IPS-11a (cell line): ENCODE results near the gene YWHAH.
"Not testable (repeated sequence)": the region's sequence is repeated elsewhere in the genome, so short reads cannot be mapped to it uniquely, and the experiment has no call there.

Experiments
- H3K4me3 ChIP-seq: one replicate; pipeline ENCODE4 v1.5.1; 2013; ENCODE audit warnings: low read depth, low read length, control low read depth

Gene YWHAH

GRCh38 chr22:31977939-31978338 lies 33.6 kb downstream of the YWHAH start:
- H3K4me3 ChIP-seq = no peak overlapping the region

- H3K4me3 ChIP-seq = no peak overlapping the region
Measured at GRCh38 chr22:31980628-31981027, 36.3 kb downstream of the YWHAH start.

- H3K4me3 ChIP-seq = not testable (repeated sequence)
Measured at GRCh38 chr22:31981976-31982375, 37.6 kb downstream of the YWHAH start.

DNA sequence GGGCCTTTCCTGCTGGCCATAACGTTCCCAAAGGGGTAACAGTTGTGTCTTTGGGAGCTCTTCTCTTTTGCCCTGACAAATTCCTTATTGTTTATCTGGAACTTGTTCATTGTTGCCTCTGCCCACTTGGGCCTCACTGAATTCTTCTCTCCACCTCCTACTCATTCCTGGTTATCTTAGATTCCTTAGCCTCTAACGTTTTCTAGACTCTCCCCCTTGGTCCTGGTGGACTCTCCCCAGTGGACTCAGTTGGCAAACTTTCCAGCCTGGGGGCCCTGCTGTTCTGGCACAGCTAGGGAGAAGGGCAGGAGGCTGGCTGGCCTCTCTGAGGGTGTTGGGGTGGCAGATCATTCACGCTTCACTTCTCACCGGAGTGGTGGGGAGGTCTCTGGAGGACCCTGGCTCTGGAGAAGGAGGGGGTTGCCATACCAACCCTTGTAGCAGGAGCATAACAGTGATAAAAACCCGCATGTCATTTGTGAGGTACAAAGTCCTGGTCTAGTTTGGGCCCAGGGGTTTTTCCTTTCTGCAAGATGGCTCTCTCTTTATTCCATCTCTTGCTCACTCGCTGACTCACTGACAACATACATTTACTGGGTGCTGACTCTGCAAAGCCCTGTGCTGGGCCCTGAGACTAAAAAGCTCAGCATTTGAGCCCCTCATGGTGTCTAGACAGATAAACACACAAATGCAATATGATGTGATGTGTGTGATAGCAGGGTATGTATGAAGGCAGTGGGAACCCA lies 39.7 kb downstream of the YWHAH start:
- H3K4me3 ChIP-seq = no peak overlapping the region

DNA sequence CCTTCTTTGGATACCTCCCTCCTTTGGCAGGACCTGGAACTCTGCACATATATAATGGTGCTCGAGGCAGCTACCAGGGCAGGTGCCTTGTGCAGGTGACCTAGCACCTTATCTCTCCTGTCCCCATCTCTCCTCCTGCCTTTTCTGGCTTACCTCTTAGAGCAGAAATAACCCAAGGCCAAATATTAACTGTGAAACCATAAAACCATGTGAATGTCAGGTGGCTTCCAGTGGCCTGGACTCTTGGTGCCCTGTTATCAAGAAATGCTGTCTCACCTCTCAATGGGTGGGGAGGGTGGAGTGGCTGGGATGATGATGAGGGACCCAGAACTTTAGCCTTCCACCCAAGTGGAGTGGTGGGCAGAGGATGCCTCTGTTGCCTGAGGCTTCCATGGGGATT lies 42.9 kb downstream of the YWHAH start:
- no peak overlapping the region for H3K4me3 ChIP-seq

DNA sequence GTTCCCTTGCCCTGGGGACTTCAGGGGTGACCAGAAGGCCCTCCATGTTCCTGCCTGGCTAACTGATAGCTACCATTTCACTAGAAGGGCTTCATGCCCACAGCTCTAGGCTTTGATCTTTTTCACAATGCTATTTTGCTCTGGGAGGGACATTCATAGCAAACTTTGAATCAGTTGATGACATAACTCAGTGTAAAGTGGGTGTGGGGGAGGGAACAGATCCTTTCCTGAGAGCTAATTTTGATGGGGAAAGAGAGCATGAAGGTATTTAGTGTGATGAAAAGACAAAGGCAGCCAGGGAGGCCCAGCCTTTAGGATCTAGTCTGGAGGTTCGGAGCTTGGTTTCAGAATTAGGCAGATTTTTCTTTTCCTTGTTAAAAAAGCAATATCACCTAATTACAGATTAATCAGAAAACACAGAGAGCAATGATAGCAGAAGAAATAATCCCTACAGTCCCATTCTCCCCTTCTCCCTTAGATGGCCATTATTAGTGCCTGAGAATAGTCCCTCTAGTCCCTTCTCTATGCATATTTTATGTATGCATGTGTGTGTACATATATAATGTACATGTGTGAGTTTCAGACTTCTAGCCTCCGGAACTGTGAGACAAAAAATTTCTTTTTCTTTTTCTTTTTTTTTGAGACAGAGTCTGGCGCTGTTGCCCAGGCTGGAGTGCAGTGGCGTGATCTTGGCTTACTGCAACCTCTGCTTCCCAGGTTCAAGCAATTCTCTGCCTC lies 46.9 kb downstream of the YWHAH start:
- no peak overlapping the region for H3K4me3 ChIP-seq

DNA sequence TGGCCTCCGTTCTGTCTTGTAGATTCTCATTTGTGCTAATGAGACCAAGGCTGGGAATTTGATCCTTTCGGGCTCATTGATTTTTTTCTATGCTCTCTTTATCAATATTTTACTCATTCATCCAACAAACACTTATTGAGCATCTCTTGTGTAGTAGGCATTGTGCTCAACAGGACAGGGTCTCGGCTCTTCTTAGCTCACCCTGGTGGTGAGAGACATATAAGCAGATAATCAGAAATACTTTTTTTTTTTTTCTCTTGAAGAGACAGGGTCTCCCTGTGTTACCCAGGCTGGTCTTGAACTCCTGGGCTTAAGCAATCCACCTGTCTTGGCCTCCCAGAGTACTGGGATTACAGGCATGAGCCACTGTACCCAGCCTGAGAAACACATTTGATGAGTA lies 50.7 kb downstream of the YWHAH start:
- no peak overlapping the region for H3K4me3 ChIP-seq

GRCh38 chr22:31995807-31996206 lies 51.5 kb downstream of the YWHAH start:
- no peak overlapping the region for H3K4me3 ChIP-seq

GRCh38 chr22:31998784-31999385 lies 54.5 kb downstream of the YWHAH start:
- no peak overlapping the region for H3K4me3 ChIP-seq

DNA sequence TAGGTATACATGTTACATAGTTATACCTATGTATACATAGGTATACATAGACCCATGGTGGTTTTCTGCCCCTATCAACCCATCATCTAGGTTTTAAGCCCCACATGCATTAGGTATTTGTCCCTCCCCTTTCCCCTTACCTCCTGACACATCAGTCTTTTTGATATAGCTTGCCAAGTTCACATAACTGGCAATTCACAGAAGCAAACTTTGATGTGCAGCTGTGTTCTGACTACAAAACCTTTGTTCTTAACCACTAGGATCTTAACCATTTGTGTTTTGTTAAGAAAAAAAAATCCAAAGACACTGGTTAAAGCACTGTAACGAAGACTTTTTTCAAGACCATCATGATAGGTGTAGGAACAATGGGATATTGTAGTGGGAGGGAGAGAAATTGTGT lies 55.8 kb downstream of the YWHAH start:
- no peak overlapping the region for H3K4me3 ChIP-seq

DNA sequence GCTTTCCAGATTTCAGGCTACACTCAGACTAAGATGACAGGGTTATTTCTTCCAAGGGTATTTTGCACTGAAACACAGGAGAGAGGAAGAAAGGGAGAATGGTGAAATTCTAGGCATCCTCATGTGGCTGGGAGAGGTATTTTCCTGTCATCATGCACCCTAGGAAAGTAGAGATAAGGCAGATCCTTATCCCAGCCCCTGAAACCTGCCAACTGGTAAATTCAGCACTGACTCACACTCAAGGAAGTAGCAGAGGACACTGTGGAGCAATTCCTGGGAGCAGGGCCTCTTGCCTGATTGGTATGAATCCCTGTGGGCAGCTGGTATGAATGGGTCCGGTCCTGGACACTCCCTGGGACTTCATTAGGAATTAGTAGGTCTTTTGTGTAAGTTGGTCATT lies 61.1 kb downstream of the YWHAH start:
- H3K4me3 ChIP-seq = no peak overlapping the region
